IMR-90 (cell line): Measurements from ENCODE around the gene RABGEF1. TPM values are rescaled to one million over a fixed set of nuclear protein-coding genes. Genes with fewer than 3 reads are reported as not detected.

Experiments
- ATAC-seq: fragments of 200-7000 bp; cut with Tn5 transposase; 2 replicates; pipeline ENCODE4 v1.9.1; 2020; ENCODE audit warnings: low read depth, mild to moderate bottlenecking, moderate library complexity
- BruUV-seq: library from RNA; stranded (reverse); fragments of 400-500 nt; replicated peaks from 2 replicates; lab custom pipeline; 2021; lab: Mats Ljungman, UMichigan
- CTCF ChIA-PET: fragments of 300-600 bp; formaldehyde crosslinking; extraction: SDS; loops from one replicate; lab custom pipeline; 2021; ENCODE audit warnings: antibody characterized with exemption; lab: Yijun Ruan, JAX
- POLR2A ChIA-PET: fragments of 300-600 bp; sonication (Branson Sonifier 250); formaldehyde crosslinking; loops from one replicate; lab custom pipeline; 2022; ENCODE audit warnings: antibody characterized with exemption; ENCODE audit not compliant: unreplicated experiment; lab: Charles Lee
- DNase-seq: peaks from one replicate; pipeline ENCODE4 v3.0.0; 2013
- H2AFZ ChIP-seq: replicated peaks from 2 replicates; pipeline ENCODE3; 2013; ENCODE audit warnings: low read length, mild to moderate bottlenecking; ENCODE audit not compliant: poor library complexity
- H2AK5ac ChIP-seq: 2 replicates; pipeline ENCODE4 v1.6.1; 2013; ENCODE audit warnings: low read depth, low read length, inconsistent platforms
- H2AK9ac ChIP-seq: replicated peaks from 2 replicates; pipeline ENCODE3; 2013; ENCODE audit warnings: mild to moderate bottlenecking, low read depth, low read length, moderate library complexity; ENCODE audit not compliant: poor library complexity
- H2BK120ac ChIP-seq: 2 replicates; pipeline ENCODE4 v1.6.1; 2013; ENCODE audit warnings: low read depth, low read length, inconsistent platforms
- H2BK15ac ChIP-seq: 3 replicates; pipeline ENCODE4 v1.6.1; 2013; ENCODE audit warnings: low read depth, low read length, inconsistent platforms
- H2BK20ac ChIP-seq: 2 replicates; pipeline ENCODE4 v1.6.1; 2013; ENCODE audit warnings: low read depth, mild to moderate bottlenecking, inconsistent platforms, low read length, moderate library complexity
- H2BK5ac ChIP-seq: 2 replicates; pipeline ENCODE4 v1.6.1; 2013; ENCODE audit warnings: mild to moderate bottlenecking, low read depth, low read length, inconsistent platforms; ENCODE audit not compliant: poor library complexity, severe bottlenecking
- H3K14ac ChIP-seq: replicated peaks from 2 replicates; pipeline ENCODE4 v1.6.1; 2013; ENCODE audit warnings: low read depth, low read length, inconsistent platforms
- H3K18ac ChIP-seq: 2 replicates; pipeline ENCODE4 v1.6.1; 2013; ENCODE audit warnings: low read depth, low read length, control low read depth
- H3K23ac ChIP-seq: 2 replicates; pipeline ENCODE4 v1.6.1; 2013; ENCODE audit warnings: low read depth, low read length, inconsistent platforms
- H3K27ac ChIP-seq: 2 replicates; pipeline ENCODE4 v1.5.1; 2013; ENCODE audit warnings: mild to moderate bottlenecking, control low read depth, low read length; ENCODE audit not compliant: insufficient read depth
- H3K27me3 ChIP-seq: 2 replicates; pipeline ENCODE4 v1.6.1; 2013; ENCODE audit warnings: low read length; ENCODE audit not compliant: control insufficient read depth, insufficient read depth
- H3K36me3 ChIP-seq: 2 replicates; pipeline ENCODE4 v1.6.1; 2013; ENCODE audit warnings: low read length, mixed read lengths; ENCODE audit not compliant: control insufficient read depth, insufficient read depth
- H3K4ac ChIP-seq: 2 replicates; pipeline ENCODE4 v1.6.1; 2013; ENCODE audit warnings: low read depth, low read length, inconsistent platforms
- H3K4me1 ChIP-seq: 2 replicates; pipeline ENCODE4 v1.6.1; 2013; ENCODE audit warnings: low read length, mixed read lengths; ENCODE audit not compliant: control insufficient read depth, insufficient read depth
- H3K4me2 ChIP-seq: 2 replicates; pipeline ENCODE4 v1.6.1; 2013; ENCODE audit warnings: low read depth, mild to moderate bottlenecking, control low read depth, low read length, moderate library complexity
- H3K4me3 ChIP-seq: 2 replicates; pipeline ENCODE4 v1.5.1; 2013; ENCODE audit warnings: low read depth, mild to moderate bottlenecking, control low read depth, low read length, moderate library complexity; ENCODE audit not compliant: insufficient read depth
- H3K56ac ChIP-seq: 2 replicates; pipeline ENCODE4 v1.6.1; 2013; ENCODE audit warnings: low read length, inconsistent platforms; ENCODE audit not compliant: insufficient read depth; ENCODE audit errors: extremely low read depth
- H3K79me1 ChIP-seq, 2 experiments: 2 replicates each; pipeline ENCODE4 v1.6.1; 2013; ENCODE audit warnings: low read length in 2 of 2, inconsistent platforms in 1 of 2, low read depth in 1 of 2
- H3K9ac ChIP-seq: 2 replicates; pipeline ENCODE4 v1.6.1; 2013; ENCODE audit warnings: low read depth, low read length, control low read depth
- H3K9me1 ChIP-seq: 2 replicates; pipeline ENCODE4 v1.6.1; 2013; ENCODE audit warnings: low read length, inconsistent platforms; ENCODE audit not compliant: insufficient read depth
- H3K9me3 ChIP-seq: 2 replicates; pipeline ENCODE4 v1.6.1; 2013; ENCODE audit warnings: low read length; ENCODE audit not compliant: control insufficient read depth, insufficient read depth
- H4K20me1 ChIP-seq: 2 replicates; pipeline ENCODE4 v1.6.1; 2013; ENCODE audit warnings: low read length, inconsistent platforms; ENCODE audit not compliant: insufficient read depth
- H4K5ac ChIP-seq: 2 replicates; pipeline ENCODE4 v1.6.1; 2013; ENCODE audit warnings: mild to moderate bottlenecking, low read depth, low read length, control low read depth
- H4K8ac ChIP-seq, 2 experiments: 2 replicates each; pipeline ENCODE4 v1.6.1; 2013; ENCODE audit warnings: low read depth in 2 of 2, low read length in 2 of 2, control low read depth in 1 of 2, inconsistent platforms in 1 of 2
- H4K91ac ChIP-seq: 2 replicates; pipeline ENCODE4 v1.6.1; 2013; ENCODE audit warnings: low read depth, low read length, inconsistent platforms; ENCODE audit not compliant: insufficient read depth
- BHLHE40 ChIP-seq: fragments of 150-350 bp; IDR thresholded peaks from 2 replicates; pipeline ENCODE4 v1.6.1; 2016; ENCODE audit warnings: mild to moderate bottlenecking, low read depth, low read length
- FOS ChIP-seq: fragments of 150-350 bp; IDR thresholded peaks from 2 replicates; pipeline ENCODE4 v1.6.1; 2016; ENCODE audit warnings: low read depth, low read length
- MAZ ChIP-seq: IDR thresholded peaks from 2 replicates; pipeline ENCODE4 v1.6.1; 2012; ENCODE audit warnings: low read depth, mild to moderate bottlenecking, low read length, improper control_type of control experiment, moderate library complexity, borderline replicate concordance
- MXI1 ChIP-seq: IDR thresholded peaks from 2 replicates; pipeline ENCODE4 v1.6.1; 2012; ENCODE audit warnings: low read depth, mild to moderate bottlenecking, low read length, moderate library complexity, borderline replicate concordance
- POLR2A ChIP-seq: IDR thresholded peaks from 2 replicates; pipeline ENCODE4 v1.6.1; 2012; ENCODE audit warnings: mild to moderate bottlenecking, low read depth, low read length
- RAD21 ChIP-seq: IDR thresholded peaks from 2 replicates; pipeline ENCODE4 v1.6.1; 2012; ENCODE audit warnings: low read length, improper control_type of control experiment
- SMC3 ChIP-seq: fragments of 150-350 bp; IDR thresholded peaks from 2 replicates; pipeline ENCODE4 v1.6.1; 2016; ENCODE audit warnings: low read depth, mild to moderate bottlenecking, antibody characterized with exemption, low read length, moderate library complexity
- WGBS, 2 experiments: methylation state at CpG; one replicate each; pipeline versions ENCODE4 v1.1.5 to v1.1.7; 2013; ENCODE audit warnings: missing lambda C conversion rate in 2 of 2; ENCODE audit not compliant: insufficient read length in 1 of 2; ENCODE audit errors: extremely low coverage in 2 of 2; 5-methylcytosine and 5-hydroxymethylcytosine counted together
- dilution Hi-C: fragments of 300-500 bp; cut with HindIII; formaldehyde crosslinking; loops from one replicate; pipeline ENCODE4 v1.14.3; 2018; ENCODE audit warnings: low sequenced_read_pairs; ENCODE audit not compliant: unreplicated experiment
- in situ Hi-C: fragments of 300-500 bp; cut with MboI; formaldehyde crosslinking; loops from 3 replicates; pipeline ENCODE4 v1.14.3; 2019; ENCODE audit warnings: low sequenced_read_pairs, inconsistent platforms, mixed read lengths
- intact Hi-C: fragments of 100-400 bp; cut with micrococcal nuclease; formaldehyde crosslinking; loops from 2 replicates; pipeline ENCODE4 v1.10.0; 2022
- polyA plus RNA-seq, 3 experiments: library from polyadenylated mRNA; depleted of rRNA; stranded (reverse); fragments of >200 nt; gene quantifications; 2 replicates each; pipeline ENCODE4 v1.2.3, GENCODE V29; 2012; ENCODE audit warnings: low replicate concordance in 1 of 3
- total RNA-seq: library from RNA; depleted of rRNA; stranded (reverse); fragments of >200 nt; gene quantifications from 2 replicates; pipeline ENCODE4 v1.2.3, GENCODE V29; 2012

Gene RABGEF1
- total and polyA plus RNA-seq, 2 of the 4 experiments (the other 2 are of a cell fraction) = 34.9 to 56.6 TPM

GRCh38 chr7:66840316-66840715, 99.8 kb downstream of the RABGEF1 start:
- WGBS, 2 experiments = no CpG with 5 or more reads among the region's 5 CpGs
- intact Hi-C loops = no loop called here

More at GRCh38 chr7:66840316-66840715, 99.8 kb downstream of the RABGEF1 start:
- POLR2A ChIA-PET = no interaction called here
- in situ Hi-C loops = no loop called here
- Histone ChIP-seq H4K8ac (no peak overlapping the region), H3K18ac (no peak overlapping the region), H2BK20ac (no peak overlapping the region), H3K9ac (no peak overlapping the region), H3K56ac (no peak overlapping the region), H3K4ac (no peak overlapping the region), H3K27me3 (no peaks in the 10 kb centered on the region), H3K79me1 (peaks cover 3 to 10% of the 10 kb centered on the region in 2 experiments; a peak in 3 of 4 replicates), H4K20me1 (no peaks in the 10 kb centered on the region), H3K27ac (no peak overlapping the region), H2AK5ac (no peak overlapping the region), H2BK15ac (no peak overlapping the region), H2BK120ac (no peak overlapping the region), H3K9me1 (no peaks in the 10 kb centered on the region), H3K4me2 (no peak overlapping the region), H4K5ac (no peak overlapping the region), H4K91ac (no peak overlapping the region), H3K14ac (no peak overlapping the region), H2AFZ (no peak overlapping the region), H3K9me3 (no peaks in the 10 kb centered on the region), H3K4me1 (no peaks in the 10 kb centered on the region), H3K23ac (no peak overlapping the region), H3K36me3 (no peaks in the 10 kb centered on the region), H2AK9ac (no peak overlapping the region), H3K4me3 (no peak overlapping the region), H2BK5ac (no peak overlapping the region)
- BruUV-seq = no TSS peak
- no peak for TF ChIP-seq MAZ
- TF ChIP-seq RAD21 = no peak
- TF ChIP-seq SMC3 = no peak
- no peak for TF ChIP-seq BHLHE40
- TF ChIP-seq MXI1 = no peak
- no peak for TF ChIP-seq FOS
- no peak for TF ChIP-seq POLR2A
- CTCF ChIA-PET = no interaction called here
- dilution Hi-C loops = no loop called here
- ATAC-seq = no peak
- no peak for DNase-seq
